ENCODE data around the gene PRR14L.
"Not testable (repeated sequence)": the region's sequence is repeated elsewhere in the genome, so short reads cannot be mapped to it uniquely, and the experiment has no call there.

The PRR14L gene

DNA sequence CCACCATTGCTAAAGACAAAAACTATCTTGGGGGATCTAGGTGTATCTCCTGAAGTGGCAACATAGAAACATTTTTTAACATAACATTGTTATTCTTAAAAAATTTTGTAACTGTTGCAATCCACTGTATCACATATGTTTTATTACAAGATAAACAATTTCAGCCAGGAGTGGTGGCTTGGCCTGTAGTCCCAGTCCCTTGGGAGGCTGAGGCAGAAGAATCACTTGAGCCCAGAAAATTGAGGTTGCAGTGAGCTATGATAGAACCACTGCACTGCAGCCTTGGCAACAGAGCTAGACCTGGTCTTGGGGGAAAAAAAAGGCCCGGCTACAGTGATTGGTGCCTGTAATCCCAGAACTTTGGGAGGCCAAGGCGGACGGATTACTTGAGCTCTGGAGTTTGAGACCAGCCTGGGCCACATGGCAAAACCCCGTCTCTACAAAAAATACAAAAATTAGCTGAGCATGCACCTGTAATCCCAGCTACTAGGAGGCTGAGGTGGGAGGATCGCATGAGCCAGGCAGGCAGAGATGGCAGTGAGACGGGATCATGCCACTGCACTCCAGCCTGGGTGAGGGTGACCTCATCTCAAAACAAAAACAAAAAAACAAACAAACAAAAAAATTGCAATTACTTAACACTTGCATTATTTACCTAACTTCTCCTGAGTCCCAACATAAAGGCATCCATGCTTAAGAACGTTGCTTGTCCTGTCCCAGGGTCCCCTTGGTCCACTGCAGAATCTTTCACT, 2.3 kb upstream of the PRR14L start:
- Mint-ChIP-seq H3K4me1 (ENCODE audit: low read depth in 2 of 2) (peaks cover 42 to 49% of the 10 kb centered on the region in 2 donors), H3K9me3 (no peaks in the 10 kb centered on the region), H3K27me3 (no peaks in the 10 kb centered on the region), H3K27ac (peak overlapping the region; percentile 95 to 97), H3K4me3 (peak overlapping the region; percentile 81 to 82), H3K36me3 (ENCODE audit: insufficient read depth) (peaks cover 25% of the 10 kb centered on the region)
- ATAC-seq (replicated peaks) = no peak
- no peak for DNase-seq

- ATAC-seq (replicated peaks) (no peak), DNase-seq (no peak)
- Mint-ChIP-seq H3K27ac (peak overlapping the region; percentile 87 to 89), H3K36me3 (ENCODE audit: insufficient read depth) (peaks cover 34% of the 10 kb centered on the region), H3K9me3 (no peaks in the 10 kb centered on the region), H3K4me3 (peak overlapping the region; percentile 79 to 85), H3K4me1 (ENCODE audit: low read depth in 2 of 2) (peaks cover 44 to 52% of the 10 kb centered on the region in 2 donors), H3K27me3 (no peaks in the 10 kb centered on the region)
These were observed 693 bp upstream of the PRR14L start for GRCh38 chr22:31750365-31751284.

DNA sequence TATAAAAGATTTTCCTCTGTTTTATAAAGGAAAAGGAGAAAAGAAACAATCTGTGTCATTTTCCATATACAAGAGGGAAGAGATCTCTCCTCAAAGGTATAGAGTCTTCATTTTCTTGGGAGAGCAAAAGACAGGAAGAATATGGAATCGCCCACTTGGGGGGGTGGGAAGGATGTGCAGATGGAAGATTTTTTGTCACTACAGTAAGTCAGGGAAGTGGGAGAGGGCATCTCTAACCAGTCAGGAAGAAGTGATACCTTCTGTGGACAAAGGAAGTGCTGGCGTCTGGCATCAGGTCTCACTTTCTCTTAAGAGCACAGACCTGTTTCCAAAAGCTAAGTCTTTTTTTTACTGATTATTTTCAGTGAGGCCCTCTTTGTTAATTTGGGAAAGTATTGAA, 1.4 kb downstream of the PRR14L start:
- ATAC-seq (replicated peaks) = no peak
- peak overlapping the region; percentile 79 to 85 for H3K4me3 Mint-ChIP-seq
- H3K9me3 Mint-ChIP-seq = no peaks in the 10 kb centered on the region
- peaks cover 36% of the 10 kb centered on the region for H3K36me3 Mint-ChIP-seq (ENCODE audit: insufficient read depth)
- H3K4me1 Mint-ChIP-seq (ENCODE audit: low read depth in 2 of 2) = peaks cover 38 to 43% of the 10 kb centered on the region in 2 donors
- peak overlapping the region; percentile 87 to 89 for H3K27ac Mint-ChIP-seq
- H3K27me3 Mint-ChIP-seq = no peaks in the 10 kb centered on the region
- no peak for DNase-seq

DNA sequence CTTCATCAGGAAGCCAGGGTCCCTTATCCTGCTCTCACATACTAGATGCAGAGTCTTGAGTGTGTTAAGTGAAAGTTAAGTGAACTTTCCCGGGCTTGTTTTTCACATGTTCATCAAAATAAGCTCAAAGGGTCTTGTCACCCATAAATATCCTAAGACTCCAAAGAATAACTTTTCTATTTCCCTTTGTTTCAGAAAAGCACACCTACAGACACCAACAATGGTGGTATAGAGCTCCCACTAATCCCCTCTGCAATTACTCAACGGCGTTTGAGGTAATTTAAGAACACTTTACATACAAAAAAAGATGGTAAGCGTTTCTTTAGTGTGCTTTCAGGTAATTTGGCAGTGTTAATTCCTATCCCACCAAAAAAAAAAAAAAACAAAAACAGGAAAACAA, 2.5 kb downstream of the PRR14L start:
- peak overlapping the region in 1 of 2 donors; percentile 53 for H3K27ac Mint-ChIP-seq
- no peaks in the 10 kb centered on the region for H3K9me3 Mint-ChIP-seq
- DNase-seq (no peak), ATAC-seq (replicated peaks) (no peak)
- H3K4me1 Mint-ChIP-seq (ENCODE audit: low read depth in 2 of 2) = peaks cover 39 to 42% of the 10 kb centered on the region in 2 donors
- H3K27me3 Mint-ChIP-seq = no peaks in the 10 kb centered on the region
- H3K36me3 Mint-ChIP-seq (ENCODE audit: insufficient read depth) = peaks cover 37% of the 10 kb centered on the region
- H3K4me3 Mint-ChIP-seq = no peak overlapping the region

DNA sequence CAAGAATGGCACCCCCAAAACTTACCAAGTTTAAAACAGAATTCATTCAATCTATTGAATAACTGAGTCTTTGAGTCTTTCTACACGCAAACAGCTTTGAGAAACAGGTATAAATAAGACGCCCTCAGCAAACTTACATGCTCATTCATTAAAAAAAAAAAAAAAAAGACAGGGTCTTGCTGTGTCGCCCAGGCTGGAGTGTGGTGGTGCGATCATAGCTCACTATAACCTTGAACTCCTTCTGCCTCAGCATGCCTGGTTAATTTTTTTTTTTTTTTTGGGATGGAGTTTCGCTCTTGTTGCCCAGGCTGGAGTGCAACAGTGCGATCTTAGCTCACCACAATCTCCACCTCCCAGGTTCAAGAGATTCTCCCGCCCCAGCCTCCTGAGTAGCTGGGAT, 6.1 kb downstream of the PRR14L start:
- H3K4me3 Mint-ChIP-seq = no peak overlapping the region
- H3K27me3 Mint-ChIP-seq = no peaks in the 10 kb centered on the region
- H3K36me3 Mint-ChIP-seq (ENCODE audit: insufficient read depth) = peaks cover 54% of the 10 kb centered on the region
- H3K9me3 Mint-ChIP-seq = no peaks in the 10 kb centered on the region
- H3K4me1 Mint-ChIP-seq (ENCODE audit: low read depth in 2 of 2) = peaks cover 33 to 44% of the 10 kb centered on the region in 2 donors
- peak overlapping the region in 1 of 2 donors; percentile 60 for H3K27ac Mint-ChIP-seq
- ATAC-seq (replicated peaks) = no peak
- no peak for DNase-seq

DNA sequence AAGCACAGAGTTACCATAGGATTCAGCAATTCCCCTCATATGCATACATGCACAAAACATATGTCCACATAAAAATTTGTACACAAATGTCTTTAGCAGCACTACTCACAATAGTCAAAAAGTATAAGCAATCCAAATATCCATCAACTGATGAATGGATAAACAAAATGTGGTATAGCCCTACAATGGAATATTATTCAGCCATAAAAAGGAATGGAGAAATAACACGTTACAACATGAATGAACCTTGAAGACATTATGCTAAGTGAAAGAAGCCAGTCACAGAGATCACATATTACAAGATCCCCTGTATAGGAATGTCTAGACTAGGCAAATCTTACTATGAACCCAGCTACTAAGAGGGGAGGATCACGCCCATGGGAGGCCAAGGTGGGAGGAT, 7.2 kb downstream of the PRR14L start:
- peak overlapping the region in 1 of 2 donors; percentile 60 for H3K27ac Mint-ChIP-seq
- DNase-seq (no peak), ATAC-seq (replicated peaks) (no peak)
- H3K36me3 Mint-ChIP-seq (ENCODE audit: insufficient read depth) = peaks cover 54% of the 10 kb centered on the region
- peaks cover 25 to 45% of the 10 kb centered on the region in 2 donors for H3K4me1 Mint-ChIP-seq (ENCODE audit: low read depth in 2 of 2)
- no peak overlapping the region for H3K4me3 Mint-ChIP-seq
- H3K27me3 Mint-ChIP-seq = no peaks in the 10 kb centered on the region
- no peaks in the 10 kb centered on the region for H3K9me3 Mint-ChIP-seq

- Mint-ChIP-seq H3K4me3 (no peak overlapping the region), H3K9me3 (no peaks in the 10 kb centered on the region), H3K27ac (peak overlapping the region; percentile 22 to 60), H3K36me3 (ENCODE audit: insufficient read depth) (peaks cover 52% of the 10 kb centered on the region), H3K4me1 (ENCODE audit: low read depth in 2 of 2) (peaks cover 20 to 39% of the 10 kb centered on the region in 2 donors), H3K27me3 (no peaks in the 10 kb centered on the region)
- ATAC-seq (replicated peaks) = no peak
- DNase-seq = no peak
These were observed 7.8 kb downstream of the PRR14L start for GRCh38 chr22:31742115-31742514.

GRCh38 chr22:31740314-31740713, 9.6 kb downstream of the PRR14L start:
- DNase-seq; H3K27me3 Mint-ChIP-seq; H3K9me3 Mint-ChIP-seq; ATAC-seq (replicated peaks); H3K4me3 Mint-ChIP-seq: not testable (repeated sequence)
- Mint-ChIP-seq H3K36me3 (ENCODE audit: insufficient read depth) (peaks cover 55% of the 10 kb centered on the region), H3K27ac (peak overlapping the region; percentile 22 to 63), H3K4me1 (ENCODE audit: low read depth in 2 of 2) (peaks cover 22 to 39% of the 10 kb centered on the region in 2 donors)

- DNase-seq = no peak
- peaks cover 22 to 42% of the 10 kb centered on the region in 2 donors for H3K4me1 Mint-ChIP-seq (ENCODE audit: low read depth in 2 of 2)
- no peak for ATAC-seq (replicated peaks)
- H3K9me3 Mint-ChIP-seq = no peaks in the 10 kb centered on the region
- H3K27me3 Mint-ChIP-seq = no peaks in the 10 kb centered on the region
- peak overlapping the region in 1 of 2 donors; percentile 63 for H3K27ac Mint-ChIP-seq
- H3K4me3 Mint-ChIP-seq = no peak overlapping the region
- peaks cover 54% of the 10 kb centered on the region for H3K36me3 Mint-ChIP-seq (ENCODE audit: insufficient read depth)
These were observed 10.1 kb downstream of the PRR14L start for GRCh38 chr22:31739795-31740201.

GRCh38 chr22:31738566-31738965, 11.4 kb downstream of the PRR14L start:
- DNase-seq = no peak
- H3K36me3 Mint-ChIP-seq (ENCODE audit: insufficient read depth) = peaks cover 51% of the 10 kb centered on the region
- no peak for ATAC-seq (replicated peaks)
- H3K4me1 Mint-ChIP-seq (ENCODE audit: low read depth in 2 of 2) = peaks cover 23 to 46% of the 10 kb centered on the region in 2 donors
- peak overlapping the region in 1 of 2 donors; percentile 25 for H3K27ac Mint-ChIP-seq
- H3K9me3 Mint-ChIP-seq = no peaks in the 10 kb centered on the region
- H3K27me3 Mint-ChIP-seq = no peaks in the 10 kb centered on the region
- no peak overlapping the region for H3K4me3 Mint-ChIP-seq

GRCh38 chr22:31737932-31738331, 12.0 kb downstream of the PRR14L start:
- H3K4me1 Mint-ChIP-seq (ENCODE audit: low read depth in 2 of 2) = peaks cover 23 to 46% of the 10 kb centered on the region in 2 donors
- no peaks in the 10 kb centered on the region for H3K27me3 Mint-ChIP-seq
- DNase-seq = no peak
- no peaks in the 10 kb centered on the region for H3K9me3 Mint-ChIP-seq
- H3K4me3 Mint-ChIP-seq = no peak overlapping the region
- peaks cover 55% of the 10 kb centered on the region for H3K36me3 Mint-ChIP-seq (ENCODE audit: insufficient read depth)
- H3K27ac Mint-ChIP-seq = peak overlapping the region; percentile 25 to 41
- no peak for ATAC-seq (replicated peaks)

DNA sequence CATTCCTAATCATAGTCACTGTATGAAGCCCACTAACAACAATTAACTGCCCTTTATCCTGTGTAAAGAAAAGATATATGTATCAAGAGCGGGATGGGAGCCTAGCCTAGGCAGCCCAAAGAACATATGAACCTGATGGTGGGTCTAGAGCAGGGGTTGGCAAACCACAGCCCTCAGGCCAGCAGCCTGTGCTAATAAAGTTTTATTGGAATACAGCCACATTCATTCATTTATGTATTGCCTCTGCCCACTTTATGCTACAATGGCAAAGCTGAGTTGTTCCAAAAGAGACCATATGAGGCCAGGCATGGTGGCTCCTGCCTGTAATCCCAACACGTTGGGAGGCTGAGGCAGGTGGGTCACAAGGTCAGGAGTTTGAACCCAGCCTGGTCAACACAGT, 13.5 kb downstream of the PRR14L start:
- Mint-ChIP-seq H3K4me3 (no peak overlapping the region), H3K27me3 (no peaks in the 10 kb centered on the region), H3K27ac (peak overlapping the region in 1 of 2 donors; percentile 38), H3K36me3 (ENCODE audit: insufficient read depth) (peaks cover 52% of the 10 kb centered on the region), H3K9me3 (no peaks in the 10 kb centered on the region), H3K4me1 (ENCODE audit: low read depth in 2 of 2) (peaks cover 19 to 47% of the 10 kb centered on the region in 2 donors)
- DNase-seq = no peak
- ATAC-seq (replicated peaks) = no peak

GRCh38 chr22:31734512-31734911, 15.4 kb downstream of the PRR14L start:
- peak overlapping the region; percentile 5 to 86 for H3K27ac Mint-ChIP-seq
- H3K36me3 Mint-ChIP-seq (ENCODE audit: insufficient read depth) = peaks cover 33% of the 10 kb centered on the region
- H3K4me1 Mint-ChIP-seq (ENCODE audit: low read depth in 2 of 2) = peaks cover 16 to 35% of the 10 kb centered on the region in 2 donors
- ATAC-seq (replicated peaks) (no peak), DNase-seq (no peak)
- H3K4me3 Mint-ChIP-seq = no peak overlapping the region
- H3K27me3 Mint-ChIP-seq = no peaks in the 10 kb centered on the region
- no peaks in the 10 kb centered on the region for H3K9me3 Mint-ChIP-seq
